CD4-positive, alpha-beta T cell (primary cell): ENCODE results near the gene VPS25. TPM values are rescaled to one million over a fixed set of nuclear protein-coding genes. Genes with fewer than 3 reads are reported as not detected.

Experiments
- ATAC-seq: fragments of 200-7000 bp; cut with Tn5 transposase; one replicate; pipeline ENCODE4 v1.10.0; 2022; ENCODE audit warnings: mild to moderate bottlenecking; ENCODE audit not compliant: poor library complexity
- CTCF ChIA-PET: fragments of 350-600 bp; sonication (Branson Sonifier 250); formaldehyde crosslinking; loops from one replicate; lab custom pipeline; 2021; ENCODE audit warnings: antibody characterized with exemption, inconsistent platforms; lab: Charles Lee
- POLR2A ChIA-PET: fragments of 350-600 bp; sonication (Branson Sonifier 250); formaldehyde crosslinking; loops from one replicate; lab custom pipeline; 2021; ENCODE audit warnings: antibody characterized with exemption, inconsistent platforms; lab: Charles Lee
- DNase-seq, 14 experiments: peaks; one replicate each; pipeline ENCODE4 v3.0.0-alpha.2; 2013 to 2020; ENCODE audit warnings: mixed read lengths in 2 of 14
- H3K27ac ChIP-seq, 2 donors: one replicate each; pipeline versions ENCODE4 v1.5.1 to v1.7.0; 2013; ENCODE audit warnings: low read length in 2 of 2, low read depth in 1 of 2, mild to moderate bottlenecking in 1 of 2
- H3K27me3 ChIP-seq, 2 experiments: 1 replicate in 1 of 2; 2 replicates in 1 of 2; pipeline versions ENCODE4 v1.6.1 to v1.7.0; 2013; ENCODE audit warnings: low read length in 2 of 2, control low read depth in 1 of 2, mild to moderate bottlenecking in 1 of 2, moderate library complexity in 1 of 2; ENCODE audit not compliant: insufficient read depth in 2 of 2, control insufficient read depth in 1 of 2
- H3K36me3 ChIP-seq: one replicate; pipeline ENCODE4 v1.6.1; 2013; ENCODE audit warnings: low read length, control low read depth; ENCODE audit not compliant: insufficient read depth
- H3K4me1 ChIP-seq: one replicate; pipeline ENCODE4 v1.6.1; 2013; ENCODE audit warnings: low read length, control low read depth; ENCODE audit not compliant: insufficient read depth
- H3K4me3 ChIP-seq: one replicate; pipeline ENCODE4 v1.5.1; 2013; ENCODE audit warnings: mild to moderate bottlenecking, low read length, moderate library complexity
- H3K9me3 ChIP-seq, 2 experiments: 1 replicate in 1 of 2; 2 replicates in 1 of 2; pipeline versions ENCODE4 v1.6.1 to v1.7.0; 2013; ENCODE audit warnings: low read length in 2 of 2, mild to moderate bottlenecking in 2 of 2, control low read depth in 1 of 2, moderate library complexity in 1 of 2; ENCODE audit not compliant: control insufficient read depth in 1 of 2, insufficient read depth in 1 of 2
- H3K27ac Mint-ChIP-seq: one replicate; pipeline ENCODE4 v1.8.0; 2020; ENCODE audit warnings: mixed read lengths
- H3K27me3 Mint-ChIP-seq: one replicate; pipeline ENCODE4 v1.8.0; 2021; ENCODE audit warnings: mixed read lengths
- H3K36me3 Mint-ChIP-seq: one replicate; pipeline ENCODE4 v1.8.0; 2021; ENCODE audit warnings: low read depth, mixed read lengths
- H3K4me1 Mint-ChIP-seq: one replicate; pipeline ENCODE4 v1.8.0; 2021; ENCODE audit warnings: low read depth, mixed read lengths
- H3K4me3 Mint-ChIP-seq: one replicate; pipeline ENCODE4 v1.8.0; 2020; ENCODE audit warnings: mild to moderate bottlenecking, mixed read lengths
- H3K9me3 Mint-ChIP-seq: one replicate; pipeline ENCODE4 v1.8.0; 2020; ENCODE audit warnings: mixed read lengths
- intact Hi-C, 2 experiments: fragments of 100-400 bp; cut with DNase I in 1 of 2; cut with micrococcal nuclease in 1 of 2; formaldehyde crosslinking; loops; one replicate each; pipeline versions ENCODE4 v1.15.1 to v1.9.0; 2023 to 2025; cut with DNase I, micrococcal nuclease
- total RNA-seq, 174 experiments: library from RNA in 2 of 174; stranded (reverse) in 2 of 174; gene quantifications; one replicate each; pipeline ENCODE4 v1.2.3 and lab custom pipeline; 2021 to 2026
- TF ChIP-seq, protein P1 (sequence below): fragments of 200-600 bp; IDR thresholded peaks from one replicate; pipeline ENCODE4 v1.8.0; 2022; ENCODE audit warnings: antibody characterized with exemption, mild to moderate bottlenecking

VPS25 gene
- total RNA-seq, 2 experiments from 2014 or later: 40.6 to 45.7 TPM

GRCh38 chr17:42792545-42792944 is 19.3 kb downstream of the VPS25 start:
- POLR2A ChIA-PET: no interaction called here
- Mint-ChIP-seq H3K4me3 (no peak overlapping the region), H3K36me3 (peaks cover 6% of the 10 kb centered on the region), H3K9me3 (no peaks in the 10 kb centered on the region), H3K27me3 (peaks cover 7% of the 10 kb centered on the region), H3K27ac (no peak overlapping the region), H3K4me1 (peaks cover 4% of the 10 kb centered on the region)
- DNase-seq: no peak
- TF ChIP-seq, protein P1, sequence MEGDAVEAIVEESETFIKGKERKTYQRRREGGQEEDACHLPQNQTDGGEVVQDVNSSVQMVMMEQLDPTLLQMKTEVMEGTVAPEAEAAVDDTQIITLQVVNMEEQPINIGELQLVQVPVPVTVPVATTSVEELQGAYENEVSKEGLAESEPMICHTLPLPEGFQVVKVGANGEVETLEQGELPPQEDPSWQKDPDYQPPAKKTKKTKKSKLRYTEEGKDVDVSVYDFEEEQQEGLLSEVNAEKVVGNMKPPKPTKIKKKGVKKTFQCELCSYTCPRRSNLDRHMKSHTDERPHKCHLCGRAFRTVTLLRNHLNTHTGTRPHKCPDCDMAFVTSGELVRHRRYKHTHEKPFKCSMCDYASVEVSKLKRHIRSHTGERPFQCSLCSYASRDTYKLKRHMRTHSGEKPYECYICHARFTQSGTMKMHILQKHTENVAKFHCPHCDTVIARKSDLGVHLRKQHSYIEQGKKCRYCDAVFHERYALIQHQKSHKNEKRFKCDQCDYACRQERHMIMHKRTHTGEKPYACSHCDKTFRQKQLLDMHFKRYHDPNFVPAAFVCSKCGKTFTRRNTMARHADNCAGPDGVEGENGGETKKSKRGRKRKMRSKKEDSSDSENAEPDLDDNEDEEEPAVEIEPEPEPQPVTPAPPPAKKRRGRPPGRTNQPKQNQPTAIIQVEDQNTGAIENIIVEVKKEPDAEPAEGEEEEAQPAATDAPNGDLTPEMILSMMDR: no peak
- H3K36me3 ChIP-seq: peaks cover 4% of the 10 kb centered on the region
- intact Hi-C loops: no loop called here
- H3K4me3 ChIP-seq: no peak overlapping the region
- H3K27ac ChIP-seq: no peak overlapping the region
- no peaks in the 10 kb centered on the region for H3K9me3 ChIP-seq
- peaks cover 17% of the 10 kb centered on the region for H3K4me1 ChIP-seq
- H3K27me3 ChIP-seq: peaks cover 0 to 7% of the 10 kb centered on the region in 2 experiments
- ATAC-seq: no peak
- CTCF ChIA-PET: no interaction called here

DNA sequence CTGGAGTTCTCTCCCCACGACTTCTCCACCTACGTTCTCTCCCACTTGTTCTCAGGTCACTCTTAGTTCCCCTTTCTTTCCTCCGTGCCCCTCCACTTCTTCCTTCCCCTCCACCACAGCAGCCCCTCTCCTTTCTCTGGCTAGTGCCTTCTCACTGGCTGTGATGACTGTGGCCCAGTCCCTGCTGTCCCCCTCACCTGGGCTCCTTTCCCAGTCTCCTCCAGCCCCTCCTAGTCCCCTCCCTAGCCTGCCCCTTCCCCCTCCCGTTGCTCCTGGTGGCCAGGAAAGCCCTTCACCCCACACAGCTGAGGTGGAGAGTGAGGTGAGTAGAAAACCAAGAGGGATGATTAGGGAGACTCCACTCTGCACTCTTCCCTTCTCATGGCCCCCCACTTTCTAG is 21.8 kb downstream of the VPS25 start:
- H3K9me3 Mint-ChIP-seq: no peaks in the 10 kb centered on the region
- TF ChIP-seq, protein P1: no peak
- Histone ChIP-seq H3K27ac (no peak overlapping the region), H3K4me1 (peaks cover 30% of the 10 kb centered on the region), H3K4me3 (no peak overlapping the region), H3K27me3 (no peaks in the 10 kb centered on the region), H3K36me3 (peaks cover 4% of the 10 kb centered on the region), H3K9me3 (no peaks in the 10 kb centered on the region)
- ChIA-PET CTCF (no interaction called here), POLR2A (interaction anchor here (1.1 kb wide), 1 partner anchor 22 kb away, joined by 4 read pairs; the partner anchor contains the start of gene VPS25)
- no peak overlapping the region for H3K27ac Mint-ChIP-seq
- peaks cover 19% of the 10 kb centered on the region for H3K4me1 Mint-ChIP-seq
- DNase-seq: no peak
- intact Hi-C loops: loop anchor here in 1 of 2 experiments (5.0 kb wide), 1 partner anchor 37 kb away; the partner anchor contains the start of gene PSME3
- ATAC-seq: no peak
- no peaks in the 10 kb centered on the region for H3K27me3 Mint-ChIP-seq
- H3K36me3 Mint-ChIP-seq: peaks cover 11% of the 10 kb centered on the region
- no peak overlapping the region for H3K4me3 Mint-ChIP-seq

DNA sequence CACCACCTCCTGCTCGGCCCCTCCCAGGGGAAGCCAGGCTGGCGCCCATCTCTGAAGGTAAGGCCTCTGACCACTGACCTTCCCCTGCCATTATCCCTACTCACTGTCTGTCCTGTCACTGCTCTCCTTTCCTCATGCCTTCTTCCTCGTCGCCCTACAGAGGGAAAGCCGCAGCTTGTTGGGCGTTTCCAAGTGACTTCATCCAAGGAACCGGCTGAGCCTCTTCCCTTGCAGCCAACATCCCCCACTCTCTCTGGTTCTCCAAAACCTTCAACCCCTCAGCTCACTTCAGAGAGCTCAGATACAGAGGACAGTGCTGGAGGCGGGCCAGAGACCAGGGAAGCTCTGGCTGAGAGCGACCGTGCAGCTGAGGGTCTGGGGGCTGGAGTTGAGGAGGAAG is 22.2 kb downstream of the VPS25 start:
- POLR2A ChIA-PET: interaction anchor here (1.1 kb wide), 1 partner anchor 22 kb away, joined by 4 read pairs; the partner anchor contains the start of gene VPS25
- H3K27ac Mint-ChIP-seq: no peak overlapping the region
- H3K27me3 Mint-ChIP-seq: no peaks in the 10 kb centered on the region
- peaks cover 4% of the 10 kb centered on the region for H3K36me3 ChIP-seq
- H3K4me1 Mint-ChIP-seq: peaks cover 19% of the 10 kb centered on the region
- CTCF ChIA-PET: no interaction called here
- no peak overlapping the region for H3K27ac ChIP-seq
- no peak for ATAC-seq
- no peaks in the 10 kb centered on the region for H3K27me3 ChIP-seq
- H3K4me3 Mint-ChIP-seq: peak overlapping the region; percentile 27
- peaks cover 30% of the 10 kb centered on the region for H3K4me1 ChIP-seq
- H3K36me3 Mint-ChIP-seq: peaks cover 11% of the 10 kb centered on the region
- H3K9me3 Mint-ChIP-seq: no peaks in the 10 kb centered on the region
- H3K4me3 ChIP-seq: no peak overlapping the region
- TF ChIP-seq, protein P1: no peak
- intact Hi-C loops: loop anchor here in 1 of 2 experiments (5.0 kb wide), 1 partner anchor 37 kb away; the partner anchor contains the start of gene PSME3
- DNase-seq: no peak
- no peaks in the 10 kb centered on the region for H3K9me3 ChIP-seq
